Lower lobe of right lung (tissue), 2 donors: ENCODE measurements around the gene PPP3CA. TPM values are rescaled to one million over a fixed set of nuclear protein-coding genes. Genes with fewer than 3 reads are reported as not detected.
"Not testable (repeated sequence)": the region's sequence is repeated elsewhere in the genome, so short reads cannot be mapped to it uniquely, and the experiment has no call there.

Source experiments
- ATAC-seq, 2 donors: fragments of 200-7000 bp; cut with Tn5 transposase; one replicate each; pipeline ENCODE4 v1.9.1; 2020 to 2022; ENCODE audit warnings: mild to moderate bottlenecking in 2 of 2, moderate library complexity in 2 of 2
- DNase-seq: peaks from one replicate; pipeline ENCODE4 v3.0.0-alpha.2; 2020
- H3K27ac ChIP-seq: fragments of 200-600 bp; one replicate; pipeline ENCODE4 v1.8.0; 2022
- H3K27me3 ChIP-seq: fragments of 200-600 bp; one replicate; pipeline ENCODE4 v1.8.0; 2022; ENCODE audit warnings: low read depth
- H3K36me3 ChIP-seq: fragments of 200-600 bp; one replicate; pipeline ENCODE4 v1.8.0; 2022; ENCODE audit warnings: mild to moderate bottlenecking
- H3K4me1 ChIP-seq: fragments of 200-600 bp; one replicate; pipeline ENCODE4 v1.8.0; 2022
- H3K4me3 ChIP-seq: fragments of 200-600 bp; one replicate; pipeline ENCODE4 v1.8.0; 2022; ENCODE audit warnings: mild to moderate bottlenecking
- H3K9me3 ChIP-seq: fragments of 200-600 bp; one replicate; pipeline ENCODE4 v1.8.0; 2022
- CTCF ChIP-seq: fragments of 200-600 bp; IDR thresholded peaks from one replicate; pipeline ENCODE4 v1.8.0; 2022; ENCODE audit warnings: antibody characterized with exemption, mild to moderate bottlenecking
- intact Hi-C: fragments of 100-400 bp; cut with DNase I; formaldehyde crosslinking; loops from one replicate; pipeline ENCODE4 v1.11.0; 2022
- total RNA-seq: library from RNA; stranded (reverse); fragmentation: NEBNext Ultra II Directional; extraction: Animal tissue kit (Norgen Biotek cat#: 25700); gene quantifications from one replicate; pipeline ENCODE4 v1.2.1, GENCODE V29; 2021
- donor health status: DM: no; HTN: yes; CAD: no; lungs with severe emphysema.

Gene PPP3CA
- total RNA-seq, 1 donor from 2014 or later = 50.2 TPM

GRCh38 chr4:101141855-101142254 lies 205.5 kb downstream of the PPP3CA start:
- Histone ChIP-seq H3K9me3 (no peaks in the 10 kb centered on the region), H3K27ac (no peak overlapping the region), H3K4me1 (peaks cover 11% of the 10 kb centered on the region), H3K36me3 (no peaks in the 10 kb centered on the region), H3K27me3 (no peaks in the 10 kb centered on the region), H3K4me3 (no peak overlapping the region)
- no peak for TF ChIP-seq CTCF
- DNase-seq (no peak), ATAC-seq (no peak)
- intact Hi-C loops = no loop called here

- Histone ChIP-seq H3K36me3 (no peaks in the 10 kb centered on the region), H3K4me3 (no peak overlapping the region), H3K9me3 (no peaks in the 10 kb centered on the region), H3K4me1 (peaks cover 11% of the 10 kb centered on the region), H3K27ac (no peak overlapping the region), H3K27me3 (no peaks in the 10 kb centered on the region)
- intact Hi-C loops = no loop called here
- ATAC-seq (no peak), DNase-seq (no peak)
- no peak for TF ChIP-seq CTCF
These were observed 206.1 kb downstream of the PPP3CA start for GRCh38 chr4:101141230-101141629.

- Histone ChIP-seq H3K4me1 (peaks cover 11% of the 10 kb centered on the region), H3K27me3 (no peaks in the 10 kb centered on the region), H3K9me3 (no peaks in the 10 kb centered on the region), H3K36me3 (no peaks in the 10 kb centered on the region), H3K4me3 (no peak overlapping the region), H3K27ac (no peak overlapping the region)
- DNase-seq = no peak
- no peak for ATAC-seq
- no peak for TF ChIP-seq CTCF
- intact Hi-C loops = no loop called here
These were observed 207.1 kb downstream of the PPP3CA start for GRCh38 chr4:101140228-101140627.

- Histone ChIP-seq H3K27ac (no peak overlapping the region), H3K4me1 (peaks cover 11% of the 10 kb centered on the region), H3K4me3 (peak overlapping the region; percentile 10), H3K9me3 (peaks cover 5% of the 10 kb centered on the region), H3K27me3 (no peaks in the 10 kb centered on the region), H3K36me3 (no peaks in the 10 kb centered on the region)
- TF ChIP-seq CTCF = no peak
- intact Hi-C loops = no loop called here
- DNase-seq (no peak), ATAC-seq (peak; percentile 62 to 82)
These were observed 210.7 kb downstream of the PPP3CA start for GRCh38 chr4:101136373-101137370.

- H3K4me1 ChIP-seq = peaks cover 7% of the 10 kb centered on the region
- no peaks in the 10 kb centered on the region for H3K27me3 ChIP-seq
- no peak for TF ChIP-seq CTCF
- intact Hi-C loops = no loop called here
- peaks cover 5% of the 10 kb centered on the region for H3K9me3 ChIP-seq
- no peak overlapping the region for H3K27ac ChIP-seq
- H3K4me3 ChIP-seq = no peak overlapping the region
- ATAC-seq (peak in 1 of 2 donors; percentile 11), DNase-seq (no peak)
- no peaks in the 10 kb centered on the region for H3K36me3 ChIP-seq
These were observed 211.8 kb downstream of the PPP3CA start for GRCh38 chr4:101135371-101136010.

GRCh38 chr4:101131058-101131457 lies 216.3 kb downstream of the PPP3CA start:
- ATAC-seq, H3K36me3 ChIP-seq, H3K27ac ChIP-seq, H3K4me1 ChIP-seq, H3K9me3 ChIP-seq, H3K27me3 ChIP-seq, intact Hi-C loops, DNase-seq, H3K4me3 ChIP-seq: not testable (repeated sequence)

- H3K27me3 ChIP-seq, DNase-seq, H3K4me3 ChIP-seq, H3K36me3 ChIP-seq, H3K9me3 ChIP-seq, ATAC-seq, H3K27ac ChIP-seq, H3K4me1 ChIP-seq, intact Hi-C loops: not testable (repeated sequence)
These were observed 218.4 kb downstream of the PPP3CA start for GRCh38 chr4:101128898-101129297.
